GM18858 (cell line): ENCODE data around the gene PHLDA2.

Experiments
- ATAC-seq: cut with Tn5 transposase; IDR thresholded peaks from one replicate; pipeline ENCODE4 v1.9.1; 2021; ENCODE audit not compliant: unreplicated experiment

The PHLDA2 gene

DNA sequence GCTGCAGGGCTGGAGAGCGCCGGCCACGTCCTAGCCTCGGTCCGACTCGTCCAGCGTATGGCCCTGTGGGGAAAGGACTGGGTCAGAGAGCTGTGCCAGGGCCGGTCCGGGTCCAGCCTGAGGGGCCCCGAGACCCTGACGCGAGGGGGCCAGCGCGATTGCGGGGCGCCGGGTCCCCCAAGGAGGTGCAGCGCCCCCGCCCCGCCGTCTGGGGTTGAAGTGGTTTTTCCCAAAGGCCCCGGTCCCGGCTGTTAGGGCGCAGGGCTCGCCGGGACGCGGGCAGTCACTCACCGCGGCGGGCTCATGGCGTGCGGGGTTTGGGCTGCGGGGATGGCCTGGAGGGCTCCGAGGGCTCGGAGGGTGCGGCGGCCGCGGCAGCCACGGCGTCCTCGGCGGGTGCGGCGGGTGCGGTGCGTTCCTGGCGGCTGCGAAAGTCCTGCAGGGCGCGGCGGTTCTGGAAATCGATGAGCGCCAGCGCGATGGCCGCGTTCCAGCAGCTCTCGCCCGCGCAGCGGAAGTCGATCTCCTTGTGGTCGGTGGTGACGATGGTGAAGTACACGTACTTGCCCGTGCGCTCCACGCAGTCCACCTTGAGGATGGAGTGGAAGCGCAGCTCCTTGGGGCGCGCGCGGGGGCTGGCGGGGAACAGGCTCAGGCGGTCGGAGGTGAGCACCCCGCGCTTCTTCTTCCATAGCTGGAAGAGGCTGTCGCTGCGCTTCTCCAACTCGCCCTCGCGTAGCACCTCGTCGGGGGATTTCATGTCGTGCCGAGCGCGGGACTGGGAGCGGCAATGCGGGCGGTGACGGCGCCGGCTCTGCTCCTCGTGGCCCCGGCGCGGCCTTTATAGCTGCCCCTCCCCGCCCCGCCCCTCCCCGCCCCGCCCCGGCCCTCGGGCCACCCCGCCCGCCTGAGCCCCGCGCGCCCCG is at the start of gene PHLDA2:
PHLDA2 (minus strand) TSS at position 816 of the 926 bp plus-strand sequence; CDS start at position 760, 56 bp downstream.
- ATAC-seq = no peak

GRCh38 chr11:2977113-2977512 is 47.9 kb upstream of the PHLDA2 start:
- no peak for ATAC-seq

DNA sequence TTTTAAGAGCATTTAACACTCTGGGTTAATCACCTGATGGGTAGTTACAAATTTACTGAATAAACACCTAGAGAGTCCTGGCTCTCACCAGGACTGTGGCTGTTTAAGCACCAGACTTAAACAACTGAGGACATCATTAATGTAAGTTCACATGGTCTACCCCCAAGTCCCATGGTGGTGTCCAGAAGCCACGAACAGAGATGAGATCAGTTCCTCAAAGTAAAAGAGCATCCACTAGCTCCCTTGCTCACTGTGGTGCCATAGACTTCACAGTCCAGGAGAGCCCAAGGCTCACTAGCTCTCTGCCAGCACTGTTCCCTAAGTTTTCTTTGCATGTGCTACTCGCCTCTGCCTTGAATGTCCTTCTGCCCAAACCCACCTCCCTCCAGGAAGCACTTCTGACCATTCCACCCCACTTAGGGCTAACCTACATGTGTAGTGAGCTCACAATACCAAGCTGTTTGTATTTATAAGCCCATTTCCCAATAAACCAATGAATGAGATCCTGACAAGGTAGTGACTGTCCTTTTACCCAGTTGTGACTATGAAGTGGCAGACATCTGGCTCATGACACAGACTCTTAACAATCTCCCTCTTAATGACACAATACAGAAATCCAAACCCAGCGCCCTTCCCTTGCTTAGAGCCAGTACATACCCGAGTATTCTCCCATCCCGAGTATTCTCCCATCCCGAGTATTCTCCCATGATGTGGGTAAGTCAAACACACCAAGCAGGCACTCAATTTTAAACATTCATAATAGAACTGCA is 47.3 kb upstream of the PHLDA2 start:
- ATAC-seq = no peak

DNA sequence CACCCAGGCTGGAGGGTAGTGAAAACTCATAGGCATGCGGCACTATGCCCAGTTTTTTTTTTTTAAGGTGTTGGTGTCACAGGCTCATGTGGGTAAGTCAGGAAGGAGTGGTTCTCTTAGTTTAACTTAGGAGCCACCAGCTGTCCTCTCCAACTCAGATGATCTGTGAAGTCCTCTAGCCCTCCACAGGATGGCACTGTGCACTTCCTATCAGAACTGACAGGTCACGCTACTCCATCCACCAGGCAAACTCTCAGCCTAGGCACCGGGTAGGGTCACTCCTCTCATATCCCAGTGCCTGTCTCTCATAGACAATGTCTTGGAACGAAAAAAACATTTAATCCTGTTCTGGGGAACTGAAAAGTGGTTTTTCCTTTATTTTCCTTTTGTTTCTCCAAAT is 46.4 kb upstream of the PHLDA2 start:
- ATAC-seq = no peak

DNA sequence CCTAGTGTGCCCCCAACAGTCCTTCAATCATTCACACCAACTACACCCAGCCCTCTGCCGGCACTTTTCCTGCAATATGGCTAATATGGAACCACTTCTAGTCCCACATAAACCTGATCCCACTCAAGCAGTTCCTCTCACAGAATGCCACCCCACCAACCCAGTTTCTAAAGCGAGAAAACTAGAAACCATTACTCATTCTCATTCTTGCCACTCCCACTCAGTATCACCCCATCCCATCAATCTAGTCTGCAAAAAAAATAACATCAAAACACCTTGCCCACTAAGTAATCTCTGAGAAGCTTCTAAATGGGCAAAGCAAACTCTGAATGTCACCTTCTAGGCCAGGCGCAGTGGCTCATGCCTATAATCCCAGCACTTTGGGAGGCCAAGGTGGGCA is 45.1 kb upstream of the PHLDA2 start:
- ATAC-seq = no peak

- no peak for ATAC-seq
Observed at GRCh38 chr11:2968341-2968900, 39.2 kb upstream of the PHLDA2 start.

GRCh38 chr11:2964782-2965181 is 35.6 kb upstream of the PHLDA2 start:
- ATAC-seq = no peak

- no peak for ATAC-seq
Observed at GRCh38 chr11:2963761-2964160, 34.5 kb upstream of the PHLDA2 start.

DNA sequence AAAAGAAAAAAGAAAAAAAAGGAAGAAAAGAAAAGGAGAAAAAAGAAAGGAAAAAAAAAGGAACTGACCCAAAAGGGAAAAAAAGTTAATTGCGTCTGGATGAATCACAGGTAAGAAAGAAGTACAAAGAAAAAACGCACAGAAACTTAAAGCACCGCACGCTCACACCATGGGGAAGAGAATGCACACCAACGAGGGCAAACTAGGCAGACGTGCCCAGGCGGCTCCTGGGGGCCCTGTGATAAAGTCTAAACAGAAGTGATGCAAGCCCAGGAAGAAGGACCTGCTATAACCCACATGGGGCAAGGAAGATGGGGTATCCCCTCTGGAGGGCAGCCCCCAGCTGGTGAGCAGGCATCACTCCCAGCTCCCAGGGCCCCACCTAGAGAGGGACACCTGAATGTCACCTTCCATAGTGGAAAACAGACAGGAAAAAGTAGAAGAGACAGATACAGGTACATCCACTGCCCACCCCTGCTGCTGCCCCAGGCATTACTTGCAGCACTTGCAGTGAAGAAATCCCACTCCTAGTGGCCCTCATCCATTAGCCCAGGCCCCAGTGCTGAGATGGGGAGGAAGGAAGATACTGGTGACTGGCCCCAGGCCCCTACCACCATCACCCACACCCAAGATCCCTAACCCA is 34.0 kb upstream of the PHLDA2 start:
- no peak for ATAC-seq

DNA sequence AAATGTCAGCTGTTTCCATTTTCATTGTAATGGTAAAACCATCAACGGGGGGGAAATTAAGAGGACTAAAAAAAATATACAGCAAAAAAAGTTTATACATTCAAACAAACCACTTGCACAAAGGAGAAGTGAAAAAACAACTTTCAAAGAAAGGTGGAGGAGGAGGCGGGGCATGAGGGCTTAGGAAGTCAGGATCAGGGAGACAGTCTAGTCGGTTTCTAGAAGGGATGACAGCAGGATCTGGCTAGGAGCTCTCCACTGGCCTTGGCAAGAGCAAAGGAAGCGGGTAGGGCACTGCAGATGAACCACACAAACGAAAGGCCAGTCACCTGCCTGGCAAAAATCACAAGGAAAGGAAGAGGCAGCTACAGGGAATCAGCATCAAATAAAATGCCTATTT is 31.9 kb upstream of the PHLDA2 start:
- ATAC-seq = no peak

GRCh38 chr11:2960139-2960538 is 30.9 kb upstream of the PHLDA2 start:
- ATAC-seq = no peak

- ATAC-seq = no peak
Observed at GRCh38 chr11:2958251-2958650, 29.0 kb upstream of the PHLDA2 start.

DNA sequence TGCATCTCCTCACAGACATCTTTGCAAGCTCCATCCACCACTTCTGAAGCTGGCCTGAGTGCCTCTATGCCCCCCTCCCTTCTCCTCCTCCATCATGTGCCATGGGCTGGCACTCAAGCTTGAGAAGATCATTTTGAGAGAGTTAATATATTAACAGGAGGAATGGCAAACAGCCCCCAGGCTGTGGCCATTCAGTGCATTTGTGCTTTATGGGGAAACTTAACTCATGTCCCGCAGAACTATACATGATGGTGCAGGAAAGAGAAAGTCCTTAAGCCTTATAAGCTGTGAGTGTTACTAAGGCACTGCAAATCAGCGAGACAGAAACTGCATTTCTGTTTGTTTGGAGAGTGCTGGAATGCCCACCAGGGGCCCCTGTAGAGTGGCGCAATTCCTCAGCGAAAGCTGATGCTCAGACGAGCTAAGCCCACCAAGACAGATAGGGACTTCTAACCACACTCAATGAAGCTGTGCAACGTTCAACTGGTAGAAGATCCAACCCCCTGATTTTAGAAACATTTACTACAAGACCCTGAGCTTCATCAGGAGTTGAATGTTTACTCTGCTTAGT is 26.8 kb upstream of the PHLDA2 start:
- no peak for ATAC-seq

DNA sequence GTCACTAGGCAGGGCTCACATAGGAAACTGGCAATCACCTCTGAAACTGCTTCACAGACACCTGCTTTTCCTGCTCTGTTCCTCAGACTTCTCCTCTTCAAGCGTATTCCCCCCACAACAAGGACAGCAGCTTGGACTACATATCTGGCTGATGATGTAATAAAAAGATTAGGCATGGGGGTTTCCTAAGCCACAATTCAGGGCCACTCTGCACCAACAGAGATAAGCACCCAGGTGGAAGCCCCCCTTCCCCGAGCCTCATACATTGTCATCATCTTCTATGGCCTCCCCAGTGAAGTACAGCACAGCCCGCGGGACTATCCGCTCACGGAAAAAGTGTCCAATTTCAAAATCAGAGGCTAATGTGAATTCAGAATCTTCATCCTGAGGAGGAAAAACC is 25.0 kb upstream of the PHLDA2 start:
- ATAC-seq = no peak

DNA sequence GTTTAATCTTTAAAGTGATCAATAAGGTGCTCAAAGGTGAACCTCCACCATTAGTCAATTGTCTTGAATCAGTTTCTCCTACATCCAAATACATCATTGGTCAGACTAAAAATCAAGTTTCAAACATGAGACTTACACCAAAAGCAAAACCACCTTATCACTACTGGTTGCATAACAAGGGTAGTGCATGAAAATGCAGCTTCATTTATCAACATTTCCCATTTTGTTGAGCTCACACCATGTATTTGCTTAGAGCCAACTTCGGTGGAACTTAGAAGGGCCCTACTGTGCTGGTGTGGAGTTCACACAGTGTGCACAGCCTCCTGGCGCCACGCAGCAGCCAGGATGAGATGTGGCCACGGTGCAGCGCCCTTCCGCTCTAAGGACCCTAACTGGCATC is 23.1 kb upstream of the PHLDA2 start:
- ATAC-seq = no peak

DNA sequence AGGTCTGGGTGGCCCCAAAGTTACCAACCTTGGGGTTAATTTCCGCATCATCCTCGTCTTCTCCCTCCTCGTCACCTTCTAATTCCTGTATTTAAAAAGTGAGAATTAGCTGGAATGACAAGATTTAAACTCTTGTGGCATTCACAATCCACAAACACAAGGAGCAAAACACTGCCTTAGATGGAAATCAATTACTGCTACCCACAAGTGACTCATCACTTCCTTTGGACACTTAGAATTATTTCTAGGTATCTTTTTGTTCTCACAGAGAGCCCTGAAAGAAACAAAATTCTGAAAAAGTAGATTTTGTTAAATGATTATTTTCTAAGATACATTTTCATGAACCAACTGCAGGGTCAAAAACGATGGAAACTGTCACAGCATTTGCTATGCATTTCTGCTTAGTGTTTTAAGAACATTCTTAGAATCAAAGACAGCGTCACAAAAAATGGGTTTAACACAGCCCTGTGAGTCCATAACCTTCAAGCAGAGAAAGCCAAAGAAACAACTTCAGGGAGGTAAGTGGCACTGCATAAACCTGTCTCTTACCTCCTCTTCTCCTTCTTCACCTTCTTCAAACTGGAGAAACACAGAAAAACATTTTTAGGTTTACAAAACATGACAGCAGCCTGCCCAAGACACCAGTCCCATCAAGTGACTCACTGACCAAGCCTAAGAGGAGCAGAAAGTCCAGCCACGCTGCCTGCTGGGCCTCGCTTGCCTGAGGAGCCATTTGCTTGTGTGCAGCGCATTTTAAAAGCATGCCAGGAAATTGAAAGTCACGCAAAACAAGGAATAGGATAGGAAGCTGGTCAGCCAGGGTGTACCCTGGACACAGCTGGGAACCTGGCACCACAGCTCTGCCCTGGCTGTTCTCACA is 22.3 kb upstream of the PHLDA2 start:
- no peak for ATAC-seq

DNA sequence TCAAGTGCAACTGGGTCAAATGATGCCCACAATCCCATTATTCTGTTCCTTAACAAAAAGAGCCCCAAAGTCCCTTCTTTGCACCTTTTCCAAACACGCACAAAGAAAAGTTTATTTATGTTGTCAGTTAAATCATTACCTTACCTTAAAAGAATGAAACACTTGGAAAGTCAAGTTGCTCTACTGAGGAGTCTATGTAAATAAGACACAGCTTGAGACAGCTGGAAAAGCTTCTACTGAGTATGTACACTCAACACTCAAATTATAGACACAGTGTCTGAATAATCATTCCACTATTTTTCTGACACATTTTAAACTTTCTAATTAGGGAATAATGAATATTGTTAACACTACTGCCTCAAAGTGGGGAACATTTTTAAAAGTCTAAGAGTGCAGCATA is 21.6 kb upstream of the PHLDA2 start:
- no peak for ATAC-seq

DNA sequence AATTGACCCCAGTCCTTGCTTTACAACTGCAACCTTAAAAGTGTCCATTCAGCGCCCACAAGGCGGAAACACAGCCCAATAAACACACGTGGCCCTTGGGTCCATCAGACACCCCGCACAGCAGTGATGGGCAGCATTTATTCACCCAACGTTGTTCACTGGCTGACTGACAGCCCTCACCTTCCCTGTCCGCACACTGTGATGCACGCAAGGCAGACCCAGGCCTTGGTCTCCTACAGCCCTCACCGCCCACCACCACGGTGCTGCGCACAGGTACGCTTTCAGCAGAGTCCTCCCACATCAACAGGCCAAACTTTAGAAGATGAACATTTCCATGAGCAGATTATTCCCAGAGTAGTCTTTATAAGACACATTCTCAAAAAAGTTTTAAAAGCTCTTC is 20.7 kb upstream of the PHLDA2 start:
- no peak for ATAC-seq

- ATAC-seq = no peak
Observed at GRCh38 chr11:2947744-2948143, 18.5 kb upstream of the PHLDA2 start.

DNA sequence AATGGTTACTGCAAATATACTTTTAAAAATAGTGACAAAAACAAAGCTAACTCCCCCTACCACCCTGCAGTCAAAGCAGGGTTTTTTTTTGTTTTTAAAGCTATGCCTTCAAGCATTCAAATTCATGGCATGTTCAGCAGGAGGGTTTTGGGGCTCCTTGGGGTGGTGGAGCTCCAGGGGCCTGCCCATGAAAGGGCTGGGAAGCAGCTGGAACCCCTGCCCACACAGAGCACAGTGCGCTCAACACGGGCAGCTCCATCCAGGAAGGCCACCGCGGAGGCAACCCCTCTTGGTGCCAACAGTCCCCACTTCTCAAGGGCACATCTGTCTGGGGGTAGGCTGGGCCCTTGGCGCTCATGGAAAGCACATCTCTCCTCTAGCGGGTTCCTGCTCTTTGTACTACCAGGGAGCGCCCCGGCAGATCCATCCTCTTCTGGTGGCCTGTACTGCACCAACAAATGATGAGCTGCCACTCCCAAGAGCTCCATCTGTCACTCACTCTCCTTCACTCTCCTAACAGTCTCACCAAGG is 16.6 kb upstream of the PHLDA2 start:
- ATAC-seq = no peak
